HG02973 (cell line): Measurements from ENCODE around the gene MTHFD1L.
"Not testable (repeated sequence)": the region's sequence is repeated elsewhere in the genome, so short reads cannot be mapped to it uniquely, and the experiment has no call there.

ENCODE experiments used
- ATAC-seq: cut with Tn5 transposase; IDR thresholded peaks from one replicate; pipeline ENCODE4 v1.9.1; 2021; ENCODE audit warnings: moderate library complexity; ENCODE audit not compliant: unreplicated experiment

Gene MTHFD1L

GRCh38 chr6:151063842-151064647, 198.5 kb downstream of the MTHFD1L start:
- ATAC-seq = no peak

- no peak for ATAC-seq
These were observed 199.7 kb downstream of the MTHFD1L start for GRCh38 chr6:151065027-151065815.

GRCh38 chr6:151067684-151068596, 202.4 kb downstream of the MTHFD1L start:
- no peak for ATAC-seq

GRCh38 chr6:151068761-151069312, 203.3 kb downstream of the MTHFD1L start:
- ATAC-seq = no peak

- no peak for ATAC-seq
These were observed 204.1 kb downstream of the MTHFD1L start for GRCh38 chr6:151069641-151070040.

GRCh38 chr6:151070631-151071051, 205.1 kb downstream of the MTHFD1L start:
- no peak for ATAC-seq

GRCh38 chr6:151071295-151071694, 205.8 kb downstream of the MTHFD1L start:
- ATAC-seq = no peak

GRCh38 chr6:151073146-151073545, 207.6 kb downstream of the MTHFD1L start:
- ATAC-seq = no peak

GRCh38 chr6:151073701-151074100, 208.2 kb downstream of the MTHFD1L start:
- no peak for ATAC-seq

- ATAC-seq = no peak
These were observed 209.5 kb downstream of the MTHFD1L start for GRCh38 chr6:151075005-151075404.

GRCh38 chr6:151075527-151075926, 210.0 kb downstream of the MTHFD1L start:
- ATAC-seq = no peak

GRCh38 chr6:151075930-151076555, 210.5 kb downstream of the MTHFD1L start:
- no peak for ATAC-seq

- ATAC-seq = no peak
These were observed 213.2 kb downstream of the MTHFD1L start for GRCh38 chr6:151078655-151079054.

GRCh38 chr6:151081656-151082055, 216.2 kb downstream of the MTHFD1L start:
- no peak for ATAC-seq

GRCh38 chr6:151082079-151082478, 216.6 kb downstream of the MTHFD1L start:
- ATAC-seq = no peak

GRCh38 chr6:151084275-151084674, 218.8 kb downstream of the MTHFD1L start:
- no peak for ATAC-seq

GRCh38 chr6:151087055-151087454, 221.6 kb downstream of the MTHFD1L start:
- ATAC-seq = not testable (repeated sequence)

- no peak for ATAC-seq
These were observed 222.5 kb downstream of the MTHFD1L start for GRCh38 chr6:151087861-151088598.

- ATAC-seq = no peak
These were observed 223.1 kb downstream of the MTHFD1L start for GRCh38 chr6:151088599-151088935.

- ATAC-seq = no peak
These were observed 223.5 kb downstream of the MTHFD1L start for GRCh38 chr6:151088963-151089362.
